K562 (cell line): ENCODE data around the gene SLC66A2. TPM values are rescaled to one million over a fixed set of nuclear protein-coding genes. Genes with fewer than 3 reads are reported as not detected.

Experiments used
- ATAC-seq: fragments of 200-7000 bp; cut with Tn5 transposase; 3 replicates; pipeline ENCODE4 v1.9.1; 2020; ENCODE audit warnings: moderate library complexity
- BruUV-seq: library from RNA; stranded (reverse); fragments of 400-500 nt; replicated peaks from 2 replicates; lab custom pipeline; 2021; lab: Mats Ljungman, UMichigan
- CTCF ChIA-PET: fragments of 300-600 bp; formaldehyde crosslinking; extraction: SDS; loops from one replicate; lab custom pipeline; 2021; ENCODE audit warnings: low intra/inter-chr PET ratio; lab: Yijun Ruan, JAX
- POLR2A ChIA-PET: fragments of 300-600, 350-650 bp; sonication (Branson Sonifier 250); formaldehyde crosslinking; extraction: SDS; loops from one replicate; lab custom pipeline; 2021; ENCODE audit warnings: antibody characterized with exemption, inconsistent platforms; lab: Yijun Ruan, JAX
- DNase-seq, 4 experiments: peaks; one replicate each; pipeline versions ENCODE4 v3.0.0 to v3.0.0-alpha.2; 2011 to 2018; ENCODE audit warnings: low spot score in 3 of 4, mixed read lengths in 3 of 4; ENCODE audit errors: extremely low read depth in 1 of 4
- FAIRE-seq: peaks from 2 replicates; lab custom pipeline; 2011; peaks lifted over from hg19 to GRCh38; lab: Jason Lieb, UNC
- H2AFZ ChIP-seq: 2 replicates; pipeline ENCODE4 v1.6.0; 2011; ENCODE audit warnings: low read depth, low read length, control low read depth, inconsistent platforms
- H3K27ac ChIP-seq: fragments of 200-600 bp; 3 replicates; pipeline ENCODE4 v1.8.0; 2011; ENCODE audit warnings: low read depth, mild to moderate bottlenecking, control low read depth, inconsistent platforms, low read length, moderate library complexity, mixed read lengths; ENCODE audit errors: extremely low read depth
- H3K27me3 ChIP-seq, 2 experiments: fragments of 300-600 bp in 1 of 2; 2 replicates in 1 of 2; 3 replicates in 1 of 2; pipeline versions ENCODE4 v1.6.0 to v1.8.0; 2011; ENCODE audit warnings: inconsistent platforms in 2 of 2, low read length in 2 of 2, mild to moderate bottlenecking in 1 of 2, mixed read lengths in 1 of 2, moderate library complexity in 1 of 2; ENCODE audit not compliant: control insufficient read depth in 2 of 2, insufficient read depth in 2 of 2
- H3K36me3 ChIP-seq: fragments of 300-600 bp; 3 replicates; pipeline ENCODE4 v1.8.0; 2011; ENCODE audit warnings: mild to moderate bottlenecking, low read length, inconsistent platforms; ENCODE audit not compliant: control insufficient read depth, insufficient read depth
- H3K4me1 ChIP-seq, 2 experiments: fragments of 200-600 bp in 1 of 2; replicated peaks in 1 of 2; 2 replicates in 1 of 2; 3 replicates in 1 of 2; pipeline versions ENCODE4 v1.5.1 to v1.8.0; 2011; ENCODE audit warnings: inconsistent platforms in 2 of 2, low read length in 2 of 2, mild to moderate bottlenecking in 1 of 2, mixed read lengths in 1 of 2, moderate library complexity in 1 of 2; ENCODE audit not compliant: control insufficient read depth in 2 of 2, insufficient read depth in 2 of 2
- H3K4me2 ChIP-seq: 2 replicates; pipeline ENCODE4 v1.6.1; 2011; ENCODE audit warnings: low read length, control low read depth, inconsistent platforms, mixed read lengths; ENCODE audit not compliant: insufficient read depth
- H3K4me3 ChIP-seq: fragments of 200-600 bp; sonication (generic), shearing (Covaris generic); 2 replicates; pipeline ENCODE4 v1.5.1; 2016; ENCODE audit warnings: control low read depth, inconsistent platforms
- H3K79me2 ChIP-seq: fragments of 200-600 bp; 3 replicates; pipeline ENCODE4 v1.8.0; 2011; ENCODE audit warnings: low read length, inconsistent platforms; ENCODE audit not compliant: control insufficient read depth, insufficient read depth
- H3K9ac ChIP-seq, 2 experiments: 2 replicates each; pipeline versions ENCODE4 v1.6.0 to v1.6.1; 2011; ENCODE audit warnings: low read depth in 2 of 2, low read length in 2 of 2, control low read depth in 1 of 2, inconsistent platforms in 1 of 2, mild to moderate bottlenecking in 1 of 2, mixed read lengths in 1 of 2; ENCODE audit not compliant: insufficient read depth in 1 of 2
- H3K9me1 ChIP-seq: one replicate; pipeline ENCODE4 v1.6.0; 2011; ENCODE audit warnings: inconsistent platforms, mild to moderate bottlenecking, low read length, moderate library complexity; ENCODE audit not compliant: control insufficient read depth, insufficient read depth
- H3K9me3 ChIP-seq: replicated peaks from 2 replicates; pipeline ENCODE4 v1.5.1; 2011; ENCODE audit warnings: low read depth, low read length, inconsistent platforms; ENCODE audit not compliant: control insufficient read depth, insufficient read depth
- H4K20me1 ChIP-seq: replicated peaks from 2 replicates; pipeline ENCODE4 v1.6.1; 2011; ENCODE audit warnings: low read length, inconsistent platforms, mixed read lengths; ENCODE audit not compliant: control insufficient read depth, insufficient read depth
- BRD4 ChIP-seq: fragments of 200-600 bp; sonication (generic); IDR thresholded peaks from 2 replicates; pipeline ENCODE4 v1.6.1; 2017; ENCODE audit warnings: inconsistent platforms
- BRF1 ChIP-seq: IDR thresholded peaks from 3 replicates; pipeline ENCODE4 v1.6.1; 2011; ENCODE audit warnings: borderline replicate concordance, mild to moderate bottlenecking; ENCODE audit not compliant: insufficient read length; ENCODE audit errors: extremely low read depth
- CSDE1 ChIP-seq, 2 experiments: fragments of 450-650 bp; IDR thresholded peaks; 2 replicates each; pipeline ENCODE4 v1.6.1; 2016; ENCODE audit warnings: mild to moderate bottlenecking in 1 of 2
- HMG20B ChIP-seq: fragments of 250-450 bp; sonication (Bioruptor Pico); IDR thresholded peaks from 2 replicates; pipeline ENCODE4 v1.5.0; 2021; ENCODE audit warnings: mild to moderate bottlenecking
- MCM2 ChIP-seq: fragments of 450-650 bp; IDR thresholded peaks from 2 replicates; pipeline ENCODE4 v1.6.1; 2017; ENCODE audit warnings: low read depth, mild to moderate bottlenecking
- NR1H2 ChIP-seq: sonication (generic); formaldehyde crosslinking; IDR thresholded peaks from 2 replicates; pipeline ENCODE4 v1.4.0; 2020; ENCODE audit warnings: mild to moderate bottlenecking, missing genetic modification reagents
- RBM22 ChIP-seq: fragments of 200-400 bp; formaldehyde crosslinking; IDR thresholded peaks from 2 replicates; pipeline ENCODE4 v1.6.1; 2018; ENCODE audit warnings: low read length, low read depth; ENCODE audit not compliant: poor library complexity, severe bottlenecking
- TCF7 ChIP-seq: sonication (generic); IDR thresholded peaks from 2 replicates; pipeline ENCODE4 v1.6.1; 2016; ENCODE audit warnings: antibody characterized with exemption, borderline replicate concordance
- ZKSCAN8 ChIP-seq: fragments of 200-800 bp; sonication (Bioruptor generic); IDR thresholded peaks from 2 replicates; pipeline ENCODE4 v1.6.1; 2016; ENCODE audit warnings: missing genetic modification characterization, missing compliant biosample characterization
- ZNF134 ChIP-seq: fragments of 250-450 bp; sonication (Bioruptor Pico); conservative IDR thresholded peaks from 2 replicates; pipeline ENCODE4 v1.4.0; 2020
- ZNF274 ChIP-seq: IDR thresholded peaks from 2 replicates; pipeline ENCODE4 v1.6.1; 2011; ENCODE audit warnings: low read depth, mild to moderate bottlenecking, low read length, moderate library complexity, borderline replicate concordance
- ZNF3 ChIP-seq: fragments of 250-450 bp; sonication (Bioruptor Pico); IDR thresholded peaks from 2 replicates; pipeline ENCODE4 v1.5.0; 2021; ENCODE audit warnings: mild to moderate bottlenecking, moderate library complexity
- ZNF696 ChIP-seq: fragments of 250-450 bp; sonication (Bioruptor Pico); conservative IDR thresholded peaks from 2 replicates; pipeline ENCODE4 v1.4.0; 2020; ENCODE audit warnings: mild to moderate bottlenecking, moderate library complexity
- ZNF77 ChIP-seq: fragments of 250-450 bp; sonication (Bioruptor Pico); IDR thresholded peaks from 2 replicates; pipeline ENCODE4 v1.5.0; 2020
- WGBS: fragments of 100-300 bp; shearing (Covaris generic); methylation state at CpG from one replicate; pipeline ENCODE4 v1.1.6; 2016; ENCODE audit warnings: low coverage, mixed read lengths; ENCODE audit not compliant: insufficient coverage; ENCODE audit errors: missing lambda C conversion rate; 5-methylcytosine and 5-hydroxymethylcytosine counted together
- in situ Hi-C: fragments of 300-500 bp; cut with MboI; formaldehyde crosslinking; loops from 4 replicates; pipeline ENCODE4 v1.15.0; 2018; ENCODE audit warnings: inconsistent platforms, mixed read lengths
- intact Hi-C: fragments of 100-400 bp; cut with micrococcal nuclease; formaldehyde crosslinking; loops from 2 replicates; pipeline ENCODE4 v1.14.2; 2022
- polyA plus RNA-seq, 8 experiments: library from polyadenylated mRNA; depleted of rRNA in 4 of 8; stranded (reverse) in 5 of 8; unstranded in 3 of 8; fragments of >200 nt; fragmentation: Nextera tagmentation in 2 of 8; fragmentation: Illumina TruSeq in 1 of 8; extraction: Ambion mirVana in 2 of 8; extraction: Trizol in 1 of 8; gene quantifications; 2 replicates each; pipeline versions ENCODE4 v1.2.1 to v1.2.3, GENCODE V29; 2011 to 2014; ENCODE audit warnings: inconsistent platforms in 1 of 8, missing spikeins in 1 of 8
- total RNA-seq, 7 experiments: library from RNA; depleted of rRNA in 6 of 7; stranded (reverse); fragments of >200 nt in 6 of 7; fragmentation: Illumina TruSeq in 2 of 7; extraction: Trizol in 2 of 7; gene quantifications; 2 replicates each; pipeline versions ENCODE4 v1.2.1 to v1.2.3, GENCODE V29; 2011 to 2021; ENCODE audit warnings: low replicate concordance in 1 of 7
- TF ChIP-seq, protein P1 (sequence below): fragments of 450-650 bp; IDR thresholded peaks from 2 replicates; pipeline ENCODE4 v1.7.1; 2018; ENCODE audit warnings: mild to moderate bottlenecking, low read depth; ENCODE audit not compliant: partially characterized antibody
- TF ChIP-seq, protein P2 (sequence below): fragments of 250-450 bp; sonication (Bioruptor Pico); IDR thresholded peaks from 2 replicates; pipeline ENCODE4 v1.6.1; 2021; ENCODE audit warnings: mild to moderate bottlenecking
- TF ChIP-seq, protein P3 (sequence below): fragments of 150-350 bp; IDR thresholded peaks from 2 replicates; pipeline ENCODE4 v1.6.1; 2014; ENCODE audit warnings: low read depth, mild to moderate bottlenecking, low read length, borderline replicate concordance

Gene SLC66A2
- total and polyA plus RNA-seq, 9 of the 15 experiments (the other 6 are each of a cell fraction or from before 2014, with no cell fraction given) = 0.25 to 17.5 (median 5.6) TPM

DNA sequence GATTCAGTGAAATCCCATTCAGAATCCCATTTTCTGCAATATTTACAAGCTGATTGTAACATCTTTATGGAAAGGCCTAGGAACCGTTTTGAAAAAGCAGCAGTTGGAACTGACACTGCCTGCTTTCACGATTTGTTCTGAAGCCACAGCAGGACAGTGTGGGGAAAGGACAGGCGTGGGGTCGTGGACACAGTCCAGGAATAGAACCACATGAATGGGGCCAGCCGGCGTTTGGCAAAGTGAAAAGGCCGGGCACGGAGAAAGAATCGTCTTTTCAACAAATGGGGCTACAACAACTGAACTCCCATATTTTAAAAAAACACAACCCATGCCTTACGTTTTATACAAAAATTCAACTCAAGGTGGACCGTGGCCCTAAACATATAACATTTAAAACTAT, 69.8 kb downstream of the SLC66A2 start:
- no peak overlapping the region for H3K27ac ChIP-seq
- no TSS peak for BruUV-seq
- H3K4me2 ChIP-seq = no peak overlapping the region
- ATAC-seq (no peak), DNase-seq (no peak), FAIRE-seq (no peak)
- no peaks in the 10 kb centered on the region for H3K9me3 ChIP-seq
- POLR2A ChIA-PET = no interaction called here
- CTCF ChIA-PET = no interaction called here
- no peak overlapping the region for H3K4me3 ChIP-seq
- no peak overlapping the region for H3K9ac ChIP-seq
- peaks cover 3 to 21% of the 10 kb centered on the region in 2 experiments; a peak in 4 of 5 replicates for H3K27me3 ChIP-seq
- no peaks in the 10 kb centered on the region for H3K9me1 ChIP-seq
- H3K4me1 ChIP-seq = peaks cover 0 to 3% of the 10 kb centered on the region in 2 experiments; a peak in 1 of 5 replicates
- intact Hi-C loops (no loop called here), in situ Hi-C loops (no loop called here)
- no peak overlapping the region for H2AFZ ChIP-seq
- no peaks in the 10 kb centered on the region for H3K79me2 ChIP-seq
- no peaks in the 10 kb centered on the region for H4K20me1 ChIP-seq
- 16% methylated on average over 11 of the region's 11 CpGs for WGBS
- no peaks in the 10 kb centered on the region for H3K36me3 ChIP-seq
- TF ChIP-seq, protein P1, sequence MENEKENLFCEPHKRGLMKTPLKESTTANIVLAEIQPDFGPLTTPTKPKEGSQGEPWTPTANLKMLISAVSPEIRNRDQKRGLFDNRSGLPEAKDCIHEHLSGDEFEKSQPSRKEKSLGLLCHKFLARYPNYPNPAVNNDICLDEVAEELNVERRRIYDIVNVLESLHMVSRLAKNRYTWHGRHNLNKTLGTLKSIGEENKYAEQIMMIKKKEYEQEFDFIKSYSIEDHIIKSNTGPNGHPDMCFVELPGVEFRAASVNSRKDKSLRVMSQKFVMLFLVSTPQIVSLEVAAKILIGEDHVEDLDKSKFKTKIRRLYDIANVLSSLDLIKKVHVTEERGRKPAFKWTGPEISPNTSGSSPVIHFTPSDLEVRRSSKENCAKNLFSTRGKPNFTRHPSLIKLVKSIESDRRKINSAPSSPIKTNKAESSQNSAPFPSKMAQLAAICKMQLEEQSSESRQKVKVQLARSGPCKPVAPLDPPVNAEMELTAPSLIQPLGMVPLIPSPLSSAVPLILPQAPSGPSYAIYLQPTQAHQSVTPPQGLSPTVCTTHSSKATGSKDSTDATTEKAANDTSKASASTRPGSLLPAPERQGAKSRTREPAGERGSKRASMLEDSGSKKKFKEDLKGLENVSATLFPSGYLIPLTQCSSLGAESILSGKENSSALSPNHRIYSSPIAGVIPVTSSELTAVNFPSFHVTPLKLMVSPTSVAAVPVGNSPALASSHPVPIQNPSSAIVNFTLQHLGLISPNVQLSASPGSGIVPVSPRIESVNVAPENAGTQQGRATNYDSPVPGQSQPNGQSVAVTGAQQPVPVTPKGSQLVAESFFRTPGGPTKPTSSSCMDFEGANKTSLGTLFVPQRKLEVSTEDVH = no peak
- TF ChIP-seq NR1H2 (no peak), ZNF3 (CRISPR knock-in tag) (no peak), ZNF77 (CRISPR knock-in tag) (no peak), BRF1 (no peak), HMG20B (CRISPR knock-in tag) (no peak), MCM2 (no peak), BRD4 (no peak), TCF7 (no peak), RBM22 (no peak), ZNF696 (CRISPR knock-in tag) (no peak), CSDE1 (IDR thresholded peaks at IDR 0.05) (no peak), ZNF134 (CRISPR knock-in tag) (no peak), ZNF274 (no peak), ZKSCAN8 (no peak)
- TF ChIP-seq, protein P2, sequence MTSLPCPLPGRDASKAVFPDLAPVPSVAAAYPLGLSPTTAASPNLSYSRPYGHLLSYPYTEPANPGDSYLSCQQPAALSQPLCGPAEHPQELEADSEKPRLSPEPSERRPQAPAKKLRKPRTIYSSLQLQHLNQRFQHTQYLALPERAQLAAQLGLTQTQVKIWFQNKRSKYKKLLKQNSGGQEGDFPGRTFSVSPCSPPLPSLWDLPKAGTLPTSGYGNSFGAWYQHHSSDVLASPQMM (CRISPR knock-in tag) = no peak
- TF ChIP-seq, protein P3, sequence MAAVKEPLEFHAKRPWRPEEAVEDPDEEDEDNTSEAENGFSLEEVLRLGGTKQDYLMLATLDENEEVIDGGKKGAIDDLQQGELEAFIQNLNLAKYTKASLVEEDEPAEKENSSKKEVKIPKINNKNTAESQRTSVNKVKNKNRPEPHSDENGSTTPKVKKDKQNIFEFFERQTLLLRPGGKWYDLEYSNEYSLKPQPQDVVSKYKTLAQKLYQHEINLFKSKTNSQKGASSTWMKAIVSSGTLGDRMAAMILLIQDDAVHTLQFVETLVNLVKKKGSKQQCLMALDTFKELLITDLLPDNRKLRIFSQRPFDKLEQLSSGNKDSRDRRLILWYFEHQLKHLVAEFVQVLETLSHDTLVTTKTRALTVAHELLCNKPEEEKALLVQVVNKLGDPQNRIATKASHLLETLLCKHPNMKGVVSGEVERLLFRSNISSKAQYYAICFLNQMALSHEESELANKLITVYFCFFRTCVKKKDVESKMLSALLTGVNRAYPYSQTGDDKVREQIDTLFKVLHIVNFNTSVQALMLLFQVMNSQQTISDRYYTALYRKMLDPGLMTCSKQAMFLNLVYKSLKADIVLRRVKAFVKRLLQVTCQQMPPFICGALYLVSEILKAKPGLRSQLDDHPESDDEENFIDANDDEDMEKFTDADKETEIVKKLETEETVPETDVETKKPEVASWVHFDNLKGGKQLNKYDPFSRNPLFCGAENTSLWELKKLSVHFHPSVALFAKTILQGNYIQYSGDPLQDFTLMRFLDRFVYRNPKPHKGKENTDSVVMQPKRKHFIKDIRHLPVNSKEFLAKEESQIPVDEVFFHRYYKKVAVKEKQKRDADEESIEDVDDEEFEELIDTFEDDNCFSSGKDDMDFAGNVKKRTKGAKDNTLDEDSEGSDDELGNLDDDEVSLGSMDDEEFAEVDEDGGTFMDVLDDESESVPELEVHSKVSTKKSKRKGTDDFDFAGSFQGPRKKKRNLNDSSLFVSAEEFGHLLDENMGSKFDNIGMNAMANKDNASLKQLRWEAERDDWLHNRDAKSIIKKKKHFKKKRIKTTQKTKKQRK = no peak
